ENCODE measurements around the gene VMP1. TPM values are rescaled to one million over a fixed set of nuclear protein-coding genes. Genes with fewer than 3 reads are reported as not detected.

VMP1 gene
- polyA plus RNA-seq, 2 of the 4 experiments (the other 2 are of a cell fraction): 395 to 726 TPM

- Histone ChIP-seq H3K4me3 (no peak overlapping the region), H3K4me1 (peaks cover 22% of the 10 kb centered on the region), H3K4me2 (peak overlapping the region; percentile 79), H3K27ac (peak overlapping the region in 1 of 2 experiments; percentile 85; a peak in 1 of 6 replicates), H3K9me3 (no peaks in the 10 kb centered on the region)
- FAIRE-seq (no peak), ATAC-seq (no peak), DNase-seq (ENCODE audit: low read depth in 1 of 2, low spot score in 1 of 2) (peak; percentile 48 to 58)
- ChIA-PET CTCF (interaction anchor here (1.6 kb wide), 1 partner anchor 23 kb away, joined by 6 read pairs; no protein-coding TSS in a partner anchor), POLR2A (interaction anchor here (2.3 kb wide), 1 partner anchor 44 kb away, joined by 9 read pairs; no protein-coding TSS in a partner anchor)
- TF ChIP-seq FOSL2 (IDR thresholded peaks at IDR 0.05): no peak
- peak; percentile 19; the same call in 1 of the 2 replicates for TF ChIP-seq FOSL2 (CRISPR knock-in tag; IDR thresholded peaks at IDR 0.05)
- TF ChIP-seq HOXB5 (CRISPR knock-in tag; IDR thresholded peaks at IDR 0.05): no peak
- 81% methylated on average over 2 of the region's 2 CpGs for whole genome bisulfite sequencing (ENCODE audit: missing lambda C conversion rate)
These were observed 183.3 kb downstream of the VMP1 start for GRCh38 chr17:59890720-59891119.

Small RNAs within 50 kb of the gene (small RNA-seq; reads per million reads assigned to genes)
- 0 reads per million in 6 experiments for gene AC040904.1
- 0 reads per million in 6 experiments for gene RNU6-450P

Other genes with a start within 250 kb of the VMP1 start
- gene DHX40, start 142.0 kb upstream of the VMP1 start, polyA plus RNA-seq (2011; rRNA removed): 87.4 and 109 TPM in 2 replicates
- 54.7 to 59.3 TPM (median 55.8 TPM) in 3 replicates for gene DHX40, start 142.0 kb upstream of the VMP1 start, polyA plus RNA-seq (2017; fragmentation: RNase III; extraction: RNeasy Plus Mini Kit Qiagen cat#74134 plus additional on column Dnase treatment)
- 360 and 376 TPM in 2 replicates for gene CLTC, start 87.8 kb upstream of the VMP1 start, polyA plus RNA-seq (2011; rRNA removed)
- gene CLTC, start 87.8 kb upstream of the VMP1 start, polyA plus RNA-seq (2017; fragmentation: RNase III; extraction: RNeasy Plus Mini Kit Qiagen cat#74134 plus additional on column Dnase treatment): 182 to 185 TPM (median 183 TPM) in 3 replicates
- 169 and 171 TPM in 2 replicates for gene PTRH2, start 224 bp upstream of the VMP1 start, polyA plus RNA-seq (2011; rRNA removed)
- gene PTRH2, start 224 bp upstream of the VMP1 start, polyA plus RNA-seq (2017; fragmentation: RNase III; extraction: RNeasy Plus Mini Kit Qiagen cat#74134 plus additional on column Dnase treatment): 109 to 114 TPM (median 111 TPM) in 3 replicates
- 24.4 and 28.3 TPM in 2 replicates for gene TUBD1, start 185.3 kb downstream of the VMP1 start, polyA plus RNA-seq (2011; rRNA removed)
- 15.5 to 15.9 TPM (median 15.7 TPM) in 3 replicates for gene TUBD1, start 185.3 kb downstream of the VMP1 start, polyA plus RNA-seq (2017; fragmentation: RNase III; extraction: RNeasy Plus Mini Kit Qiagen cat#74134 plus additional on column Dnase treatment)
- gene RPS6KB1, start 185.5 kb downstream of the VMP1 start, polyA plus RNA-seq (2011; rRNA removed): 53.7 and 57.3 TPM in 2 replicates
- 67.3 to 81.7 TPM (median 69.4 TPM) in 3 replicates for gene RPS6KB1, start 185.5 kb downstream of the VMP1 start, polyA plus RNA-seq (2017; fragmentation: RNase III; extraction: RNeasy Plus Mini Kit Qiagen cat#74134 plus additional on column Dnase treatment)